GM12801 (cell line): Measurements from ENCODE around the gene HSF5.

ENCODE experiments used
- CTCF ChIP-seq: IDR thresholded peaks from one replicate; pipeline ENCODE4 v1.5.1; 2011; ENCODE audit warnings: control low read depth; ENCODE audit not compliant: insufficient read length; ENCODE audit errors: extremely low read depth

HSF5 gene

GRCh38 chr17:58382108-58382871 is 105.9 kb downstream of the HSF5 start:
- no peak for TF ChIP-seq CTCF

GRCh38 chr17:58381124-58382035 is 106.8 kb downstream of the HSF5 start:
- TF ChIP-seq CTCF = no peak

- TF ChIP-seq CTCF = no peak
Observed at GRCh38 chr17:58380207-58381123, 107.7 kb downstream of the HSF5 start.

- no peak for TF ChIP-seq CTCF
Observed at GRCh38 chr17:58379511-58379824, 108.7 kb downstream of the HSF5 start.

GRCh38 chr17:58378733-58379510 is 109.3 kb downstream of the HSF5 start:
- no peak for TF ChIP-seq CTCF

GRCh38 chr17:58377661-58378060 is 110.5 kb downstream of the HSF5 start:
- no peak for TF ChIP-seq CTCF
